MCF 10A (cell line): ENCODE results near the gene EIPR1. TPM values are rescaled to one million over a fixed set of nuclear protein-coding genes. Genes with fewer than 3 reads are reported as not detected.

ENCODE experiments used
- BruUV-seq: library from RNA; stranded (reverse); fragments of 400-500 nt; replicated peaks from 2 replicates; lab custom pipeline; 2021; lab: Mats Ljungman, UMichigan
- CTCF ChIA-PET: fragments of 300-600 bp; sonication (Branson Sonifier 250); formaldehyde crosslinking; extraction: SDS; loops from one replicate; lab custom pipeline; 2021; ENCODE audit warnings: antibody characterized with exemption, inconsistent platforms; lab: Yijun Ruan, JAX
- POLR2A ChIA-PET: fragments of 300-600, 350-650 bp; sonication (Branson Sonifier 250); formaldehyde crosslinking; extraction: SDS; loops from one replicate; lab custom pipeline; 2020; ENCODE audit warnings: antibody characterized with exemption, inconsistent platforms; lab: Yijun Ruan, JAX
- DNase-seq: peaks from one replicate; pipeline ENCODE4 v3.0.0-alpha.2; 2018; ENCODE audit not compliant: unreplicated experiment
- H3K27ac Mint-ChIP-seq: one replicate; pipeline ENCODE4 v1.8.0; 2022; ENCODE audit warnings: mild to moderate bottlenecking, low read depth, mixed read lengths; ENCODE audit not compliant: unreplicated experiment
- H3K27me3 Mint-ChIP-seq: one replicate; pipeline ENCODE4 v1.8.0; 2022; ENCODE audit warnings: mixed read lengths; ENCODE audit not compliant: insufficient read depth, unreplicated experiment
- H3K36me3 Mint-ChIP-seq: one replicate; pipeline ENCODE4 v1.8.0; 2022; ENCODE audit warnings: mild to moderate bottlenecking, moderate library complexity, mixed read lengths; ENCODE audit not compliant: insufficient read depth, unreplicated experiment
- H3K4me1 Mint-ChIP-seq: one replicate; pipeline ENCODE4 v1.8.0; 2022; ENCODE audit warnings: mixed read lengths; ENCODE audit not compliant: insufficient read depth, unreplicated experiment
- H3K4me3 Mint-ChIP-seq: one replicate; pipeline ENCODE4 v1.8.0; 2022; ENCODE audit warnings: mild to moderate bottlenecking, moderate library complexity, mixed read lengths; ENCODE audit not compliant: unreplicated experiment
- H3K9me3 Mint-ChIP-seq: one replicate; pipeline ENCODE4 v1.8.0; 2022; ENCODE audit warnings: mixed read lengths; ENCODE audit not compliant: unreplicated experiment
- intact Hi-C: fragments of 100-400 bp; cut with micrococcal nuclease; formaldehyde crosslinking; loops from 2 replicates; pipeline ENCODE4 v1.14.1; 2022
- total RNA-seq: library from RNA; stranded (reverse); gene quantifications from 2 replicates; pipeline ENCODE4 v1.2.3, GENCODE V29; 2022
- TF ChIP-seq, protein P1 (sequence below): fragments of 200-600 bp; IDR thresholded peaks from one replicate; pipeline ENCODE4 v1.8.0; 2022; ENCODE audit warnings: antibody characterized with exemption, mild to moderate bottlenecking; ENCODE audit not compliant: unreplicated experiment

EIPR1 gene
- total RNA-seq, 1 experiment from 2014 or later: 49.0 TPM

DNA sequence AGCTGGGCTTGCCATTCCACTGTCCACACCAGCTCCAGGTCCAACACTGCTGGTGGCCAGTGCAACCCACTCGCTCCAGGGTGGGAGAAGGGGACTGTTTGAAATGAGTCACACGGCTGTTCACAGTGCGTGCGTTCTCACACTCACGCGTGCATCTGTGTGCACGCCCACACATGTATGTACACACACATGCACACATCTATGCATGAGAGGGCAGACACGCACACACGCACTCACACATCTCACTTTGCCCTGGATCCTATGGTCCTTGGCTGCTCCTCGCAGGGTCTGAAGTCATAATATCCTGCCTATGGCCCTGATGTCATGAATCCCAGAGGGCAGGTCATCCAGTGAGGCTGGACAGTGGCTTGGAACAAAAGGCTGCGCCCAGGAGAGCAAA, 182.8 kb downstream of the EIPR1 start:
- no TSS peak for BruUV-seq
- Mint-ChIP-seq H3K36me3 (peaks cover 48% of the 10 kb centered on the region), H3K4me3 (no peak overlapping the region), H3K27ac (no peak overlapping the region), H3K4me1 (no peaks in the 10 kb centered on the region), H3K27me3 (no peaks in the 10 kb centered on the region), H3K9me3 (no peaks in the 10 kb centered on the region)
- intact Hi-C loops: no loop called here
- no peak for DNase-seq
- TF ChIP-seq, protein P1, sequence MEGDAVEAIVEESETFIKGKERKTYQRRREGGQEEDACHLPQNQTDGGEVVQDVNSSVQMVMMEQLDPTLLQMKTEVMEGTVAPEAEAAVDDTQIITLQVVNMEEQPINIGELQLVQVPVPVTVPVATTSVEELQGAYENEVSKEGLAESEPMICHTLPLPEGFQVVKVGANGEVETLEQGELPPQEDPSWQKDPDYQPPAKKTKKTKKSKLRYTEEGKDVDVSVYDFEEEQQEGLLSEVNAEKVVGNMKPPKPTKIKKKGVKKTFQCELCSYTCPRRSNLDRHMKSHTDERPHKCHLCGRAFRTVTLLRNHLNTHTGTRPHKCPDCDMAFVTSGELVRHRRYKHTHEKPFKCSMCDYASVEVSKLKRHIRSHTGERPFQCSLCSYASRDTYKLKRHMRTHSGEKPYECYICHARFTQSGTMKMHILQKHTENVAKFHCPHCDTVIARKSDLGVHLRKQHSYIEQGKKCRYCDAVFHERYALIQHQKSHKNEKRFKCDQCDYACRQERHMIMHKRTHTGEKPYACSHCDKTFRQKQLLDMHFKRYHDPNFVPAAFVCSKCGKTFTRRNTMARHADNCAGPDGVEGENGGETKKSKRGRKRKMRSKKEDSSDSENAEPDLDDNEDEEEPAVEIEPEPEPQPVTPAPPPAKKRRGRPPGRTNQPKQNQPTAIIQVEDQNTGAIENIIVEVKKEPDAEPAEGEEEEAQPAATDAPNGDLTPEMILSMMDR: no peak
- ChIA-PET POLR2A (no interaction called here), CTCF (no interaction called here)

DNA sequence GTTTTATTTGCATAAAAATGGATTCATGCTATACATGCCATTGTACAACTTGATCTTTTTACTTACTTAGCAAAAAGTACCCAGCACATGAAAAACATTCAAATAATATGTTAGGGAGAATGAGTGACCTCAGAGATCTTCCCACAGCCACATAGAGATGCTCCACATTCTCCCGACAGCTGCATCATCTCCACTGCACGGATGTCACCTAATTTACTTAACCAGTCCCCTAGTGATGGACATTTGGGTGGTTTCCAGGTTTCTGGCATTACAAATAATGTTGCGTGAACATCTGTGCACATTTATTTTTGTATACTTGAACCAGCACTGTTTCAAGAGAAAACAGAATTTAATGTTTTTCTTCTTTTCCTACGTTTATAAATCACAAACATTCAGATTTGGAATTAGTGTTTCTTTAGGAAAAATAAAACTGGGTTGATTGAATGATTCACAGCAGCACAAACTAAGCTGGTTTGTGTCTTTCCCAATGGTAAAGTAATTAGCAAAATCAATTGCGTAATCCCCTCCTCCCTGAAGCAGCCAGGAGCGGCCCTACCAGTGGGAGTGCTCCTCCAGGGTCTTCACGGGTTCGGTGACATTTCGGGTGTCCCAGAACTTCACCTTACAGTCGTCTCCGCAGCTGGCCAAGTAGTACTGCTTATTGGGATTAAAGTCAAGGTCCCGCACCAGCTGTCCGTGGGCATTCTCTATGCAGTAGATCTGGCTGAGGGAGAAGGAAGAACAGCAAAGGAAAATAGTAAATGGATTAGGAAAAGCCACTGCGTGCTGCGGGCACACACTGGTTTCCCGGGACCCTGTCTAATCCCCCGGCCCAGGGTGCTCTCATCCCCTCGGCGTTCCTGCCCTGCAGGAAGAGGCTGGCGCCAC, 183.9 kb downstream of the EIPR1 start:
- intact Hi-C loops: no loop called here
- TF ChIP-seq, protein P1: no peak
- H3K4me1 Mint-ChIP-seq: no peaks in the 10 kb centered on the region
- no TSS peak for BruUV-seq
- no peaks in the 10 kb centered on the region for H3K27me3 Mint-ChIP-seq
- H3K4me3 Mint-ChIP-seq: no peak overlapping the region
- H3K36me3 Mint-ChIP-seq: peaks cover 59% of the 10 kb centered on the region
- ChIA-PET POLR2A (no interaction called here), CTCF (no interaction called here)
- no peaks in the 10 kb centered on the region for H3K9me3 Mint-ChIP-seq
- H3K27ac Mint-ChIP-seq: no peak overlapping the region
- no peak for DNase-seq

DNA sequence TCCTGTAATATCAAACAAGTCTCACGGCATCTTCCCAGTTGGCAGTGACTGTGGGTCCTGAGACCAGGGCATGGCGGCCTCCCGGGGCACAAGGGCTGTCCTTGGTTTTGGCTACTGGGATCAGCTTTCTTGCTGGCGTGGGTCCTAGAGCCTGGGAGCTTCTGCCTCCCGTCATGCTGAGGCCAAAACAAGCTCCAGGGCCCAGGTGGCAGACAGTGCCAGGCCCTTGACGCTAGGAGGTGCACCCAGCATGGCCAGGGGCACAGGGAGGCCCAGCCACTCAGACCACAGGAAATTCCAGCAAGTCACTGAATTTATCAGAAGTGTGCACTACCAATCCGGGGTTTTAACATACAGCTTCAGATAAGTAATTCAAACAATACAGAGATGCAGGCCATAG, 184.7 kb downstream of the EIPR1 start:
- Mint-ChIP-seq H3K36me3 (peaks cover 58% of the 10 kb centered on the region), H3K27me3 (no peaks in the 10 kb centered on the region), H3K4me3 (no peak overlapping the region), H3K27ac (no peak overlapping the region), H3K4me1 (no peaks in the 10 kb centered on the region), H3K9me3 (no peaks in the 10 kb centered on the region)
- CTCF ChIA-PET: no interaction called here
- DNase-seq: no peak
- TF ChIP-seq, protein P1: no peak
- no TSS peak for BruUV-seq
- POLR2A ChIA-PET: no interaction called here
- intact Hi-C loops: no loop called here

DNA sequence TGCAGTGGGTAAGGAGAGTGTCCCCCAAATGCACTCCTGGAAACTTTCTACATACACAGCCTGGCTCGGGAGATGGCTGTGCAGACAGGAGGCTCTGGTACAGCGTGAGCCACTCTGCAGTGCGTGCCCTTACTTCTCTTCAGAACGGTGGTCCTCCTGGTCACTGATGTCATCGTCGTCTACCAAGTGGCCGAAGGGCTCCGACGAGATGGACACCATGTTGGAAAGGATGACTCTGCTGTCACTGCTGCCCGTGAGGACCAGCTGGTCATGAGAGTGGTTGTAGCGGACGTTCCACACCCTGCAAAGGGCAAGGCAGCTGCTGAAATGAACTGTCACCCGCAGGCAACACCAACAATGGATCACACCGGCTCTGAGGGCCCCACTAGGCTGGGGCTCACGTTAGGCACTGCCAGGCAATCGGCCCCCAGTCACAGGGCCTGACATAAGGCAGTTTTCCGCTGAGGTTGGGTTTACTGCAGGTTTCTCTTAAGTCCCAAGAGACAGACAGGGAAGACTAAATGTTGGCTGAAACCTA, 185.3 kb downstream of the EIPR1 start:
- TF ChIP-seq, protein P1: no peak
- intact Hi-C loops: no loop called here
- ChIA-PET CTCF (no interaction called here), POLR2A (no interaction called here)
- no peak for DNase-seq
- Mint-ChIP-seq H3K4me1 (no peaks in the 10 kb centered on the region), H3K4me3 (no peak overlapping the region), H3K27ac (no peak overlapping the region), H3K36me3 (peaks cover 52% of the 10 kb centered on the region), H3K27me3 (no peaks in the 10 kb centered on the region), H3K9me3 (no peaks in the 10 kb centered on the region)
- BruUV-seq: no TSS peak
